ENCODE measurements around the gene BBIP1. TPM values are rescaled to one million over a fixed set of nuclear protein-coding genes. Genes with fewer than 3 reads are reported as not detected.

BBIP1 gene
- total and polyA plus RNA-seq, 9 of the 15 experiments (the other 6 are each of a cell fraction or from before 2014, with no cell fraction given), result 5.2 to 31.0 (median 19.4) TPM

DNA sequence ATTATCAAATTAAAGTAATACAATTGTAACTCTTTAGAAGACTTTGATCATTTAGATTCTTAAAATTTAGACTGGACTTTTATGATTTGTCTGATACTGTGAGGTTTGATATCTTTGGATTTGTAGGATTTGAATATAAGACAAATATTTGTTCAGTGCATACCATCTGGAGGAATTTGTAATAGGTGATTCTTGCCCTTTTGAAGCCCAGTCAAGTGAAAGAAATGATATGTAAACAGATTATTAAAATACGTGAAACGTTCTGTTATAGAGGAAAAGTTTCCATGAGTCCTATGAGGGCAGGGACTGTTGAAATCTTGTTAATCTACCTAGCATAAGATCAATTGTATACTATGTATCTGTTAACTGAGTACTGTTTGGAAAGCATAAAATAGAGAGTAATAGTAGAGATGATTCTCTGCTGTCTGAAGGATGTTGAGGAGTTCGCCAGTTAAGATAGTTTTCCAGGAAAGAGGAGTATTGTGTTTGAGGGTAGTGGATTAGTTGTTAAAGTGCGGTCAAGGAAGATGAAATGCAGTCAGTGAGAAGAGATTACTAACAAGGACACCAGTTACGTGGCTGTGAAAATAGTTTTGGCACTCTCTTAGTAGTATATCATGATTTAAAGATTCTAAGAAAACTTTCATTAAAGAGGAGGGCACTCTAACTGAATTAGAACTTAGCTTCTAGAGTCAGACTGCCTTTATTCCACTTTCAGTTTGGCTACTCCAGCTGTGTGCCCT lies 32.9 kb downstream of the BBIP1 start:
- Histone ChIP-seq H3K27me3 (ENCODE audit: control insufficient read depth in 2 of 2, insufficient read depth in 2 of 2, low read length in 2 of 2) (no peaks in the 10 kb centered on the region), H3K4me2 (ENCODE audit: insufficient read depth, low read length) (no peak overlapping the region; the same call in 1 of the 2 replicates), H3K9me1 (ENCODE audit: control insufficient read depth, insufficient read depth, low read length) (no peaks in the 10 kb centered on the region), H3K4me3 (no peak overlapping the region), H2AFZ (ENCODE audit: low read depth, low read length) (no peak overlapping the region), H3K9ac (ENCODE audit: insufficient read depth in 1 of 2, low read depth in 2 of 2, low read length in 2 of 2) (no peak overlapping the region), H3K27ac (ENCODE audit: extremely low read depth, low read depth, low read length) (peak overlapping the region; percentile 1; the same call in 1 of the 3 replicates), H3K4me1 (replicated peaks in 1 of 2; ENCODE audit: control insufficient read depth in 2 of 2, insufficient read depth in 2 of 2, low read length in 2 of 2) (peaks cover 0 to 5% of the 10 kb centered on the region in 2 experiments; a peak in 3 of 5 replicates), H3K79me2 (ENCODE audit: control insufficient read depth, insufficient read depth, low read length) (no peaks in the 10 kb centered on the region), H4K20me1 (replicated peaks; ENCODE audit: control insufficient read depth, insufficient read depth, low read length) (no peaks in the 10 kb centered on the region), H3K36me3 (ENCODE audit: control insufficient read depth, insufficient read depth, low read length) (peaks cover 23% of the 10 kb centered on the region), H3K9me3 (replicated peaks; ENCODE audit: control insufficient read depth, insufficient read depth, low read depth, low read length) (no peaks in the 10 kb centered on the region)
- in situ Hi-C loops (cut with MboI), result loop anchor here (25.0 kb wide), 1 partner anchor 274 kb away; no protein-coding TSS in a partner anchor
- WGBS (ENCODE audit: insufficient coverage, low coverage, missing lambda C conversion rate), result 0% methylated on average over 5 of the region's 5 CpGs
- no TSS peak for BruUV-seq (replicated peaks)
- ChIA-PET POLR2A (interaction anchor here (0.5 to 1.8 kb wide), 2 partner anchors 11 to 18 kb away, joined by 5 to 10 read pairs; no protein-coding TSS in a partner anchor), CTCF (ENCODE audit: low intra/inter-chr PET ratio) (no interaction called here)
- peak; percentile 73 for FAIRE-seq
- peak in 1 of 4 experiments; percentile 49 for DNase-seq (ENCODE audit: extremely low read depth in 1 of 4, low spot score in 3 of 4)
- intact Hi-C loops (cut with micrococcal nuclease), result no loop called here
- ATAC-seq, result peak; percentile 48
- TF ChIP-seq STAT5A (IDR thresholded peaks at IDR 0.05; ENCODE audit: borderline replicate concordance, low read length) (peak; percentile 82), SMAD4 (CRISPR knock-in tag; conservative IDR thresholded peaks at IDR 0.05) (0 out of 2 replicates have a peak, but pooled peaks have one; percentile 60), ARID1B (IDR thresholded peaks at IDR 0.05) (peak; percentile 69), CREBBP (IDR thresholded peaks at IDR 0.05; ENCODE audit: low read depth, low read length) (no peak), RCOR1 (IDR thresholded peaks at IDR 0.05; ENCODE audit: borderline replicate concordance in 1 of 2, low read depth in 2 of 2, low read length in 2 of 2) (peak in 1 of 2 experiments; percentile 75; a peak in 1 of 4 replicates), STAG1 (CRISPR knock-in tag; IDR thresholded peaks at IDR 0.05; ENCODE audit: borderline replicate concordance) (no peak), CTBP1 (IDR thresholded peaks at IDR 0.05; ENCODE audit: borderline replicate concordance) (peak; percentile 24; the same call in 1 of the 2 replicates), ZNF766 (CRISPR knock-in tag; conservative IDR thresholded peaks at IDR 0.05) (peak; percentile 30; the same call in 1 of the 2 replicates), SMARCE1 (IDR thresholded peaks at IDR 0.05) (peak; percentile 51; the same call in 1 of the 2 replicates), CBX3 (IDR thresholded peaks at IDR 0.05; ENCODE audit: borderline replicate concordance in 1 of 2, low read length in 2 of 2) (no peak), DPF2 (IDR thresholded peaks at IDR 0.05) (peak; percentile 50), HDAC1 (IDR thresholded peaks at IDR 0.05) (peak in 1 of 2 experiments; percentile 62; a peak in 1 of 4 replicates), CBFA2T3 (IDR thresholded peaks at IDR 0.05) (peak; percentile 41; the same call in 1 of the 2 replicates), GATA2 (CRISPR knock-in tag; IDR thresholded peaks at IDR 0.05) (peak; percentile 73), BRD9 (IDR thresholded peaks at IDR 0.05; ENCODE audit: low read depth, partially characterized antibody) (peak; percentile 53), MEIS2 (IDR thresholded peaks at IDR 0.05; ENCODE audit: partially characterized antibody) (peak; percentile 45), NCOR1 (IDR thresholded peaks at IDR 0.05) (peak; percentile 28; the same call in 1 of the 2 replicates)
- TF ChIP-seq, protein P1, sequence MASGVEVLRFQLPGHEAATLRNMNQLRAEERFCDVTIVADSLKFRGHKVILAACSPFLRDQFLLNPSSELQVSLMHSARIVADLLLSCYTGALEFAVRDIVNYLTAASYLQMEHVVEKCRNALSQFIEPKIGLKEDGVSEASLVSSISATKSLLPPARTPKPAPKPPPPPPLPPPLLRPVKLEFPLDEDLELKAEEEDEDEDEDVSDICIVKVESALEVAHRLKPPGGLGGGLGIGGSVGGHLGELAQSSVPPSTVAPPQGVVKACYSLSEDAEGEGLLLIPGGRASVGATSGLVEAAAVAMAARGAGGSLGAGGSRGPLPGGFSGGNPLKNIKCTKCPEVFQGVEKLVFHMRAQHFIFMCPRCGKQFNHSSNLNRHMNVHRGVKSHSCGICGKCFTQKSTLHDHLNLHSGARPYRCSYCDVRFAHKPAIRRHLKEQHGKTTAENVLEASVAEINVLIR (CRISPR knock-in tag; IDR thresholded peaks at IDR 0.05), result no peak
- TF ChIP-seq, protein P2, sequence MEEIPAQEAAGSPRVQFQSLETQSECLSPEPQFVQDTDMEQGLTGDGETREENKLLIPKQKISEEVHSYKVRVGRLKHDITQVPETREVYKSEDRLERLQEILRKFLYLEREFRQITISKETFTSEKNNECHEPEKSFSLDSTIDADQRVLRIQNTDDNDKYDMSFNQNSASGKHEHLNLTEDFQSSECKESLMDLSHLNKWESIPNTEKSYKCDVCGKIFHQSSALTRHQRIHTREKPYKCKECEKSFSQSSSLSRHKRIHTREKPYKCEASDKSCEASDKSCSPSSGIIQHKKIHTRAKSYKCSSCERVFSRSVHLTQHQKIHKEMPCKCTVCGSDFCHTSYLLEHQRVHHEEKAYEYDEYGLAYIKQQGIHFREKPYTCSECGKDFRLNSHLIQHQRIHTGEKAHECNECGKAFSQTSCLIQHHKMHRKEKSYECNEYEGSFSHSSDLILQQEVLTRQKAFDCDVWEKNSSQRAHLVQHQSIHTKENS (CRISPR knock-in tag; IDR thresholded peaks at IDR 0.05), result no peak
- TF ChIP-seq, protein P3, sequence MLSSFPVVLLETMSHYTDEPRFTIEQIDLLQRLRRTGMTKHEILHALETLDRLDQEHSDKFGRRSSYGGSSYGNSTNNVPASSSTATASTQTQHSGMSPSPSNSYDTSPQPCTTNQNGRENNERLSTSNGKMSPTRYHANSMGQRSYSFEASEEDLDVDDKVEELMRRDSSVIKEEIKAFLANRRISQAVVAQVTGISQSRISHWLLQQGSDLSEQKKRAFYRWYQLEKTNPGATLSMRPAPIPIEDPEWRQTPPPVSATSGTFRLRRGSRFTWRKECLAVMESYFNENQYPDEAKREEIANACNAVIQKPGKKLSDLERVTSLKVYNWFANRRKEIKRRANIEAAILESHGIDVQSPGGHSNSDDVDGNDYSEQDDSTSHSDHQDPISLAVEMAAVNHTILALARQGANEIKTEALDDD (IDR thresholded peaks at IDR 0.05), result peak; percentile 99

Data from K562 (cell line).